ENCODE data around the gene GIGYF2.

GIGYF2 gene

DNA sequence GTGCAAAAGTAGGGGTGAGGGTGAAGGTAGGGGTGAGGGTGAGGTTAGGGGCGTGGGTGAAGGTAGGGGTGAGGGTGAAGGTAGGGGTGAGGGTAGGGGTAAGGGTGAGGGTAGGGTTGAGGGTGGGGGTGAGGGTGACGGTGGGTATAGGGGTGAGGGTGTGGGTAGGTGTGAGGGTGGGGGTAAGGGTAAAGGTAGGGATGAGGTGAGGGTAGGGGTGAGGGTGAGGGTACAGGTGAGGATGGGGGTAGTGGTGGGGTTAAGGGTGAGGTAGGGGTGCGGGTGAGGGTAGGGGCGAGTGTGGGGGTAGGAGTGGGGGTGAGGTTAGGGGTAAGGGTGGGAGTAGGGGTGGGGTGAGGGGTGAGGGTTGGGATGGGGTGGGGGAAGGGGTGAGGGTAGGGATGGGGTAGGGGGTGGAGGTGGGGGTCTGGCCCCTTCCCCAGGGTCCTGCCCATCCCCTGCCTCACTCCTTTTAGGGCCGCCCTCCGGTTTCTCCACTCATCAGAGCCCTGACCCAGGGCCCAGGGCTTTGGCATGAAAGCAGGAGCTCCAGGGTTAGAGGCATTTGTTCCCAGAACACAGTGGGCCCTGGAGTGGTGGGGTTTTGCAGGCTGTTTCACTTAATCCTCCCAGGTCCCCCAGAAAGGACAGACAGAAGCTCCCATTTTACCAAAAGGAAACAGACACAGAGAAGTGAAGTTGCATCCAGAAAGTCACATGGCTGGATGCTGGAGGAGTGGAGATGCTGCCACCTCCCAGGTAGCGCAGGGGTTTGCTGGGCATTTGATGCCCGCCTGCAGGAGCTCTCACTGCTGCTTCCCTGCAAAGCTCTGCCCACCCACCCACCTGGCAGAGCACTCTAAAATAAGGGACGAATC is 199.8 kb downstream of the GIGYF2 start:
- Histone ChIP-seq H2AFZ (ENCODE audit: low read length) (no peak overlapping the region), H3K27ac (ENCODE audit: low read length) (no peak overlapping the region), H3K79me2 (ENCODE audit: low read length) (no peaks in the 10 kb centered on the region), H3K4me3 (ENCODE audit: low read length) (no peak overlapping the region), H3K9me3 (replicated peaks; ENCODE audit: insufficient read depth, low read length) (no peaks in the 10 kb centered on the region), H3K36me3 (replicated peaks; ENCODE audit: insufficient read depth, low read length) (no peaks in the 10 kb centered on the region), H3K9me2 (replicated peaks; ENCODE audit: insufficient read depth, low read length) (no peaks in the 10 kb centered on the region), H3K9ac (ENCODE audit: low read length) (no peak overlapping the region), H3K4me2 (ENCODE audit: low read depth, low read length) (no peak overlapping the region), H3K4me1 (ENCODE audit: low read length) (no peaks in the 10 kb centered on the region), H3F3A (ENCODE audit: insufficient read depth, low read length) (no peaks in the 10 kb centered on the region), H4K20me1 (ENCODE audit: insufficient read depth, low read length) (no peaks in the 10 kb centered on the region), H3K27me3 (replicated peaks; ENCODE audit: insufficient read depth, low read length) (no peaks in the 10 kb centered on the region)
- TF ChIP-seq, protein P1, sequence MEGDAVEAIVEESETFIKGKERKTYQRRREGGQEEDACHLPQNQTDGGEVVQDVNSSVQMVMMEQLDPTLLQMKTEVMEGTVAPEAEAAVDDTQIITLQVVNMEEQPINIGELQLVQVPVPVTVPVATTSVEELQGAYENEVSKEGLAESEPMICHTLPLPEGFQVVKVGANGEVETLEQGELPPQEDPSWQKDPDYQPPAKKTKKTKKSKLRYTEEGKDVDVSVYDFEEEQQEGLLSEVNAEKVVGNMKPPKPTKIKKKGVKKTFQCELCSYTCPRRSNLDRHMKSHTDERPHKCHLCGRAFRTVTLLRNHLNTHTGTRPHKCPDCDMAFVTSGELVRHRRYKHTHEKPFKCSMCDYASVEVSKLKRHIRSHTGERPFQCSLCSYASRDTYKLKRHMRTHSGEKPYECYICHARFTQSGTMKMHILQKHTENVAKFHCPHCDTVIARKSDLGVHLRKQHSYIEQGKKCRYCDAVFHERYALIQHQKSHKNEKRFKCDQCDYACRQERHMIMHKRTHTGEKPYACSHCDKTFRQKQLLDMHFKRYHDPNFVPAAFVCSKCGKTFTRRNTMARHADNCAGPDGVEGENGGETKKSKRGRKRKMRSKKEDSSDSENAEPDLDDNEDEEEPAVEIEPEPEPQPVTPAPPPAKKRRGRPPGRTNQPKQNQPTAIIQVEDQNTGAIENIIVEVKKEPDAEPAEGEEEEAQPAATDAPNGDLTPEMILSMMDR (IDR thresholded peaks at IDR 0.05; ENCODE audit: low read length) = no peak
- TF ChIP-seq EZH2 (optimal IDR thresholded peaks at IDR 0.05; ENCODE audit: low read depth, low read length) = no peak
- TF ChIP-seq EZH2phosphoT487 (IDR thresholded peaks at IDR 0.05; ENCODE audit: low read length) = no peak
- no peak for DNase-seq

DNA sequence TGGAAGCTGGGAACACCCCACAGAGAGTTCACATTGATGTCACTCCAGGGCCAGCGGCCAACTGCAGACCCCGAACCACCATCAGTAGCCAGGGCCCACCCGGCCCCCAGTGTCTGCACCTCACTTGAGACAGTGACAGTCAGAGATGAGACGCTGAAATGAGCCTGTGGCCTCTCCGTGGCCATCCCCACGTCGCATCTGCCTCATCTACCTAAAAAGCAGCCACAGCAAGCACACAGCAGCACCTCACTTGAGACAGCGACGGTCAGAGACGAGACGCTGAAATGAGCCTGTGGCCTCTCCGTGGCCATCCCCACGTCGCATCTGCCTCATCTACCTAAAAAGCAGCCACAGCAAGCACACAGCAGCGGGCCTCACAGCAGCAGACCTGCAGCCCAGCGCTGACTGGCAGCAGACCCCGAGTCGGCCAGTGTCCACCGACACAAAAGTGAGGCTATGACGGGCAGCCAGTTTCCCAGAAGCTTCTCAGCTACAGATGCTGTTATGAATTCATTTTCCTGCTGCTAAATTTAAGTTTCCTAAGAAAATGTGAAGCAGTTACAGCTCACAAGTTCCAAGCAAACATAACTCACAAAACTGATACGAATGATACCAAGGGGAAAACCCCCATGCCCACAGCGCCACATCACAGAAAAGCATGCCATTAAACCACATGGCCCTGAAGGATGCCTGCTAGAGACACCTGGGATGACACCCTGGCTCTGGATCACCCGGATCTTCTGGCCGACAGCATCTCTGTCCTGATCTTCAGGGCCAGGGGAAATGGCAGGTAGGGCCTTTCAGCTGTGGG is 200.7 kb downstream of the GIGYF2 start:
- H2AFZ ChIP-seq (ENCODE audit: low read length) = no peak overlapping the region
- H3K9ac ChIP-seq (ENCODE audit: low read length) = no peak overlapping the region
- TF ChIP-seq EZH2phosphoT487 (IDR thresholded peaks at IDR 0.05; ENCODE audit: low read length) (no peak), EZH2 (optimal IDR thresholded peaks at IDR 0.05; ENCODE audit: low read depth, low read length) (no peak)
- TF ChIP-seq, protein P1 (IDR thresholded peaks at IDR 0.05; ENCODE audit: low read length) = no peak
- H3K79me2 ChIP-seq (ENCODE audit: low read length) = no peaks in the 10 kb centered on the region
- H3K27ac ChIP-seq (ENCODE audit: low read length) = no peak overlapping the region
- H4K20me1 ChIP-seq (ENCODE audit: insufficient read depth, low read length) = no peaks in the 10 kb centered on the region
- no peaks in the 10 kb centered on the region for H3K9me3 ChIP-seq (replicated peaks; ENCODE audit: insufficient read depth, low read length)
- no peaks in the 10 kb centered on the region for H3K27me3 ChIP-seq (replicated peaks; ENCODE audit: insufficient read depth, low read length)
- no peaks in the 10 kb centered on the region for H3K36me3 ChIP-seq (replicated peaks; ENCODE audit: insufficient read depth, low read length)
- no peaks in the 10 kb centered on the region for H3K4me1 ChIP-seq (ENCODE audit: low read length)
- no peaks in the 10 kb centered on the region for H3F3A ChIP-seq (ENCODE audit: insufficient read depth, low read length)
- H3K4me2 ChIP-seq (ENCODE audit: low read depth, low read length) = no peak overlapping the region
- no peaks in the 10 kb centered on the region for H3K9me2 ChIP-seq (replicated peaks; ENCODE audit: insufficient read depth, low read length)
- no peak for DNase-seq
- no peak overlapping the region for H3K4me3 ChIP-seq (ENCODE audit: low read length)

DNA sequence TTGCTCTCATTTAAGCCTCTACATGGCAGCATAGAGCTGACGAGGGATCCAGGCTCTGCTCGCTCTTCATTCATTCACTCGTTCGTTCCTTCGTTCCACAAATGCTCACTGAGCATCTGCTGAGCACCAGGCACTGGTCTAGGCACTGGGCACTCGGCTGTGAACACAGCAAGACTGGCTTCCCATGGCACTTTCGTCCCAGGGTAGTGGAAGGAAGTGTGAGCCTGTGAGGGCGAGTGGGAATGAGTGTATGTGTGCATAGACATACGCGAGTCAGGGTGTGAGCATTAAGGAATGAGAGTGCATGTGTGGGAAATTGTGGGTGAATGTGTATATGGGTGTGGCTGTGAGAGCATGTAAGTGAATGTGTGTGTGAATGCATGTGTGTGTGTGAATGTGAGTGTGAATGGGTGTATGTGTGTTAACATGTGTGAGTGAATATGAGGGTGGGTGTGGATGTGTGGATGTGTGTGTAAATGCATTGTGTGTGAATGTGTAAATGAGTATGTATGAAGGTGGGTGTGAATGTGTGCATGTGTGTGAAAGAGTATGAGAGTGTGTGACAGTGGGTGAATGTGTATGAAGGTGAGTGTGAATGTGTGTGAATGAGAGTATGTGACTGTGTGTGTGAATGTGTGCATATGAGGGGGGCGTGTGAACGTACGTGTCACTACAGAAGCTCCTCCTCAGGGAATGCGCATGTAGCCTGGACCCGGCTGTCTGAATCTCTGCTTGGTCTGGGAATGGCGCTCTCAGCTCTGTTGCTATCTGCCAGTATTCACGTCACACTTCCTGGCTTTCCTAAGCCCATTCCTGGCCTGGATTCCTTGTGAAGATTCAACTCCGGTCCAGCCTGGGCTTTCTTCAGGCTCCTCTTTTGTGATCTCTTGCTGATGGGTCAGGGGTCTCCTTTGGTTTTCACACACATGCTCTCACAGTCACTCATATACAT is 201.7 kb downstream of the GIGYF2 start:
- Histone ChIP-seq H3K4me2 (ENCODE audit: low read depth, low read length) (no peak overlapping the region), H3K27ac (ENCODE audit: low read length) (no peak overlapping the region), H3K9ac (ENCODE audit: low read length) (no peak overlapping the region), H3K4me3 (ENCODE audit: low read length) (no peak overlapping the region), H3K9me2 (replicated peaks; ENCODE audit: insufficient read depth, low read length) (no peaks in the 10 kb centered on the region), H4K20me1 (ENCODE audit: insufficient read depth, low read length) (no peaks in the 10 kb centered on the region), H2AFZ (ENCODE audit: low read length) (no peak overlapping the region), H3K4me1 (ENCODE audit: low read length) (no peaks in the 10 kb centered on the region), H3K27me3 (replicated peaks; ENCODE audit: insufficient read depth, low read length) (no peaks in the 10 kb centered on the region), H3K79me2 (ENCODE audit: low read length) (no peaks in the 10 kb centered on the region), H3K36me3 (replicated peaks; ENCODE audit: insufficient read depth, low read length) (no peaks in the 10 kb centered on the region), H3K9me3 (replicated peaks; ENCODE audit: insufficient read depth, low read length) (no peaks in the 10 kb centered on the region), H3F3A (ENCODE audit: insufficient read depth, low read length) (no peaks in the 10 kb centered on the region)
- no peak for DNase-seq
- TF ChIP-seq EZH2phosphoT487 (IDR thresholded peaks at IDR 0.05; ENCODE audit: low read length) (no peak), EZH2 (optimal IDR thresholded peaks at IDR 0.05; ENCODE audit: low read depth, low read length) (no peak)
- TF ChIP-seq, protein P1 (IDR thresholded peaks at IDR 0.05; ENCODE audit: low read length) = no peak
